Amniotic epithelial cell (primary cell): ENCODE measurements around the gene TCAP.

Source experiments
- DNase-seq: peaks from one replicate; pipeline ENCODE4 v3.0.0-alpha.2; 2010; ENCODE audit warnings: low read depth

Gene TCAP

GRCh38 chr17:39664581-39665561 is at the start of gene TCAP:
TSS of gene TCAP (plus strand) at chr17:39665349. CDS start at chr17:39665360, 11 bp downstream.
- no peak for DNase-seq

GRCh38 chr17:39615434-39615833 is 49.7 kb upstream of the TCAP start:
- no peak for DNase-seq

GRCh38 chr17:39617100-39617445 is 48.1 kb upstream of the TCAP start:
- DNase-seq: no peak

GRCh38 chr17:39617446-39618245 is 47.5 kb upstream of the TCAP start:
- DNase-seq: peak; percentile 30

GRCh38 chr17:39618246-39618913 is 46.8 kb upstream of the TCAP start:
- no peak for DNase-seq

- DNase-seq: no peak
These were observed 46.0 kb upstream of the TCAP start for GRCh38 chr17:39618956-39619785.

- DNase-seq: no peak
These were observed 45.4 kb upstream of the TCAP start for GRCh38 chr17:39619786-39620101.

- peak; percentile 54 for DNase-seq
These were observed 43.4 kb upstream of the TCAP start for GRCh38 chr17:39621523-39622379.

GRCh38 chr17:39622380-39623006 is 42.7 kb upstream of the TCAP start:
- no peak for DNase-seq

- peak; percentile 40 for DNase-seq
These were observed 41.7 kb upstream of the TCAP start for GRCh38 chr17:39623356-39623950.

- no peak for DNase-seq
These were observed 40.8 kb upstream of the TCAP start for GRCh38 chr17:39624313-39624712.

GRCh38 chr17:39625198-39625785 is 39.9 kb upstream of the TCAP start:
- DNase-seq: no peak

- DNase-seq: no peak
These were observed 38.7 kb upstream of the TCAP start, which contains the start of gene PPP1R1B for GRCh38 chr17:39626171-39627046. TSS of gene PPP1R1B (plus strand) at chr17:39626952. CDS start at chr17:39627393, 441 bp downstream.

GRCh38 chr17:39627047-39627711 is 38.0 kb upstream of the TCAP start:
- DNase-seq: no peak

- DNase-seq: no peak
These were observed 37.2 kb upstream of the TCAP start for GRCh38 chr17:39627712-39628516.

GRCh38 chr17:39628655-39629493 is 36.3 kb upstream of the TCAP start:
- DNase-seq: no peak
